Mesenchymal stem cell (in vitro differentiated cells and primary cell): ENCODE measurements around the gene GALNT18.

Source experiments
- DNase-seq: peaks from one replicate; pipeline ENCODE4 v3.0.0-alpha.2; 2013
- H2AFZ ChIP-seq: one replicate; pipeline ENCODE4 v1.6.1; 2013; ENCODE audit warnings: low read depth, mild to moderate bottlenecking, control low read depth, inconsistent platforms, low read length, moderate library complexity
- H2AK5ac ChIP-seq: 2 replicates; pipeline ENCODE4 v1.6.1; 2013; ENCODE audit warnings: low read length, moderate library complexity, mild to moderate bottlenecking, inconsistent platforms; ENCODE audit not compliant: severe bottlenecking
- H2BK120ac ChIP-seq: one replicate; pipeline ENCODE4 v1.6.1; 2013; ENCODE audit warnings: low read depth, mild to moderate bottlenecking, inconsistent platforms, low read length, moderate library complexity
- H2BK12ac ChIP-seq, 2 experiments: one replicate each; pipeline ENCODE4 v1.6.1; 2013; ENCODE audit warnings: inconsistent platforms in 2 of 2, low read length in 2 of 2, mild to moderate bottlenecking in 2 of 2, moderate library complexity in 2 of 2, control low read depth in 1 of 2
- H2BK15ac ChIP-seq: one replicate; pipeline ENCODE4 v1.6.1; 2013; ENCODE audit warnings: mild to moderate bottlenecking, low read depth, inconsistent platforms; ENCODE audit not compliant: poor library complexity, severe bottlenecking
- H2BK5ac ChIP-seq: 2 replicates; pipeline ENCODE4 v1.6.1; 2013; ENCODE audit warnings: low read depth, mild to moderate bottlenecking, low read length, control low read depth, inconsistent platforms; ENCODE audit not compliant: poor library complexity, severe bottlenecking
- H3K14ac ChIP-seq, 2 experiments: one replicate each; pipeline ENCODE4 v1.6.1; 2013; ENCODE audit warnings: inconsistent platforms in 2 of 2, low read length in 2 of 2, control low read depth in 1 of 2, mild to moderate bottlenecking in 1 of 2, moderate library complexity in 1 of 2
- H3K18ac ChIP-seq, 2 experiments: one replicate each; pipeline ENCODE4 v1.6.1; 2013; ENCODE audit warnings: inconsistent platforms in 2 of 2, low read length in 2 of 2, control low read depth in 1 of 2, low read depth in 1 of 2, mild to moderate bottlenecking in 1 of 2
- H3K23ac ChIP-seq, 2 experiments: one replicate each; pipeline ENCODE4 v1.6.1; 2013; ENCODE audit warnings: inconsistent platforms in 2 of 2, low read length in 2 of 2, mild to moderate bottlenecking in 2 of 2, moderate library complexity in 2 of 2, control low read depth in 1 of 2
- H3K27ac ChIP-seq: 2 replicates; pipeline ENCODE4 v1.5.1; 2013; ENCODE audit warnings: mild to moderate bottlenecking, moderate library complexity, low read length, control low read depth, inconsistent platforms; ENCODE audit not compliant: poor library complexity, severe bottlenecking
- H3K27me3 ChIP-seq, 2 experiments: 2 replicates each; pipeline versions ENCODE4 v1.6.1 to v1.7.0; 2013; ENCODE audit warnings: low read length in 2 of 2, mild to moderate bottlenecking in 2 of 2, moderate library complexity in 2 of 2, control low read depth in 1 of 2, inconsistent platforms in 1 of 2; ENCODE audit not compliant: control insufficient read depth in 1 of 2, insufficient read depth in 1 of 2
- H3K36me3 ChIP-seq, 2 experiments: 2 replicates each; pipeline versions ENCODE4 v1.6.1 to v1.7.0; 2013; ENCODE audit warnings: low read length in 2 of 2, control low read depth in 1 of 2, inconsistent platforms in 1 of 2, low read depth in 1 of 2, mild to moderate bottlenecking in 1 of 2; ENCODE audit not compliant: insufficient read depth in 2 of 2, control insufficient read depth in 1 of 2
- H3K4ac ChIP-seq, 2 experiments: one replicate each; pipeline ENCODE4 v1.6.1; 2013; ENCODE audit warnings: inconsistent platforms in 2 of 2, low read length in 2 of 2, mild to moderate bottlenecking in 2 of 2, moderate library complexity in 2 of 2, control low read depth in 1 of 2, low read depth in 1 of 2
- H3K4me1 ChIP-seq: 2 replicates; pipeline ENCODE4 v1.6.1; 2013; ENCODE audit warnings: low read depth, low read length, control low read depth; ENCODE audit not compliant: control insufficient read depth, insufficient read depth
- H3K4me2 ChIP-seq: 2 replicates; pipeline ENCODE4 v1.6.1; 2013; ENCODE audit warnings: low read length, mild to moderate bottlenecking, inconsistent platforms; ENCODE audit not compliant: poor library complexity, severe bottlenecking
- H3K4me3 ChIP-seq, 2 experiments: 2 replicates each; pipeline versions ENCODE4 v1.5.1 to v1.7.0; 2013; ENCODE audit warnings: low read length in 2 of 2, mild to moderate bottlenecking in 2 of 2, control low read depth in 1 of 2, low read depth in 1 of 2; ENCODE audit not compliant: insufficient read depth in 1 of 2
- H3K79me1 ChIP-seq: replicated peaks from 2 replicates; pipeline ENCODE4 v1.6.1; 2013; ENCODE audit warnings: mild to moderate bottlenecking, control low read depth, low read length, inconsistent platforms; ENCODE audit not compliant: poor library complexity, severe bottlenecking
- H3K9ac ChIP-seq: 2 replicates; pipeline ENCODE4 v1.7.0; 2013; ENCODE audit warnings: mild to moderate bottlenecking, low read length, moderate library complexity
- H3K9me3 ChIP-seq: 2 replicates; pipeline ENCODE4 v1.7.0; 2013; ENCODE audit warnings: mild to moderate bottlenecking, low read length; ENCODE audit not compliant: control insufficient read depth
- H4K8ac ChIP-seq: one replicate; pipeline ENCODE4 v1.6.1; 2013; ENCODE audit warnings: inconsistent platforms, mild to moderate bottlenecking, low read length, moderate library complexity
- H4K91ac ChIP-seq: one replicate; pipeline ENCODE4 v1.6.1; 2013; ENCODE audit warnings: mild to moderate bottlenecking, low read length, inconsistent platforms
- WGBS: methylation state at CpG from one replicate; pipeline ENCODE4 v1.1.7; 2013; ENCODE audit warnings: mixed read lengths; 5-methylcytosine and 5-hydroxymethylcytosine counted together

GALNT18 gene

DNA sequence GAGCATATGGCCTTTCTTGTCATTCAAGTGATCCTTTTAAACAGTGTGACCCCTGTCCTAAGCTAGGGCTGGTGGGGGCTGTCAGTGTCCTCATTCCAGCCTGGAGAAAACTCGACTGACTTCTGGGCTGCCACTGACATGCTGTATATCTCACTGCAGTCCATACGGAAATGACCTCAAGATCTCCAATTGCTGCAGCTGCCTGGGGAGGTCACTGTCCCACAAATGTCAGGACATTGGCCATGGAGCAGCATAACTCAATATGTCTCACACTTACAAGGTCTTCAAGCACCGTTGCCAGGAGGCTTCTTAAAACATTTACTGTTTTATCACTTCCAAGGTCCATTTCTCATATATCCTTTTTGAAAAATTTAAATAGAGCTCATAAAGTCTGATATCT, 240.9 kb downstream of the GALNT18 start:
- Histone ChIP-seq H2AFZ (no peak overlapping the region), H3K4me3 (no peak overlapping the region), H4K91ac (no peak overlapping the region), H3K27ac (no peak overlapping the region), H2BK12ac (no peak overlapping the region), H3K4me1 (peaks cover 3% of the 10 kb centered on the region), H2BK120ac (no peak overlapping the region), H3K9ac (no peak overlapping the region), H3K23ac (no peak overlapping the region), H2BK5ac (no peak overlapping the region), H3K27me3 (peaks cover 10 to 39% of the 10 kb centered on the region in 2 experiments), H3K4ac (no peak overlapping the region), H3K36me3 (no peaks in the 10 kb centered on the region), H3K14ac (no peak overlapping the region), H3K79me1 (no peaks in the 10 kb centered on the region), H4K8ac (no peak overlapping the region), H2AK5ac (no peak overlapping the region), H2BK15ac (no peak overlapping the region), H3K4me2 (no peak overlapping the region), H3K18ac (no peak overlapping the region), H3K9me3 (no peaks in the 10 kb centered on the region)
- WGBS, result 48% methylated on average over 3 of the region's 3 CpGs
- DNase-seq, result no peak

DNA sequence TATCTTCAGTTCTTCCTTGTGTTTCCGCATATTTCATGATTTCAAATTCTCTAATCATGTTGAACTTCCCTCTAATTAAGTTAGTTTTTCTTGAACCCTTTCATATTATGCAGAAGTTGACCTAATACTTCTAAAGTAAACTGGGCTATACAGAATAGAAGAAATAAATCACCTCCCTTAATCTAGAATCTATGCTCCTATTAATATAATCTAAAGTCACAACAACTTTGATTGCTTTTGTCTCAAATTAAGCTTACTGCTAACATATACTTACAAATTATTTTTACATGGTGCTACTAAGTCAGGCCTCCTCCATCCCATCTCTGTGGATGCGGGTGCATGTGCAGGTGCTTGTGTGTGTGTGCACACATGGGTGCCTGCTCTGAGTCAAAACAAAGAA, 241.5 kb downstream of the GALNT18 start:
- H2BK12ac ChIP-seq, result no peak overlapping the region
- no peak overlapping the region for H2BK15ac ChIP-seq
- H3K18ac ChIP-seq, result no peak overlapping the region
- H3K14ac ChIP-seq, result no peak overlapping the region
- H4K91ac ChIP-seq, result no peak overlapping the region
- no peak for DNase-seq
- H3K4me2 ChIP-seq, result no peak overlapping the region
- no peak overlapping the region for H3K23ac ChIP-seq
- no peak overlapping the region for H3K4ac ChIP-seq
- H3K9ac ChIP-seq, result no peak overlapping the region
- no peak overlapping the region for H2AK5ac ChIP-seq
- peaks cover 10 to 39% of the 10 kb centered on the region in 2 experiments for H3K27me3 ChIP-seq
- H3K9me3 ChIP-seq, result no peaks in the 10 kb centered on the region
- H3K79me1 ChIP-seq, result no peaks in the 10 kb centered on the region
- H2BK120ac ChIP-seq, result no peak overlapping the region
- H3K4me3 ChIP-seq, result no peak overlapping the region
- H3K36me3 ChIP-seq, result no peaks in the 10 kb centered on the region
- H2AFZ ChIP-seq, result no peak overlapping the region
- peaks cover 3% of the 10 kb centered on the region for H3K4me1 ChIP-seq
- no peak overlapping the region for H2BK5ac ChIP-seq
- 100% methylated on average over 1 of the region's 2 CpGs for WGBS
- H3K27ac ChIP-seq, result no peak overlapping the region
- H4K8ac ChIP-seq, result no peak overlapping the region

GRCh38 chr11:11379661-11380060, 242.1 kb downstream of the GALNT18 start:
- H3K4me2 ChIP-seq, result no peak overlapping the region
- H3K14ac ChIP-seq, result no peak overlapping the region
- H2AFZ ChIP-seq, result no peak overlapping the region
- no peak overlapping the region for H3K23ac ChIP-seq
- H3K79me1 ChIP-seq, result no peaks in the 10 kb centered on the region
- no peak overlapping the region for H2BK120ac ChIP-seq
- WGBS, result 100% methylated on average over 2 of the region's 3 CpGs
- H3K9me3 ChIP-seq, result no peaks in the 10 kb centered on the region
- no peak overlapping the region for H2BK15ac ChIP-seq
- no peak overlapping the region for H4K8ac ChIP-seq
- H3K4me3 ChIP-seq, result no peak overlapping the region
- H2BK5ac ChIP-seq, result no peak overlapping the region
- H3K27me3 ChIP-seq, result peaks cover 10 to 39% of the 10 kb centered on the region in 2 experiments
- H3K4me1 ChIP-seq, result peaks cover 3% of the 10 kb centered on the region
- no peaks in the 10 kb centered on the region for H3K36me3 ChIP-seq
- DNase-seq, result no peak
- no peak overlapping the region for H3K27ac ChIP-seq
- no peak overlapping the region for H4K91ac ChIP-seq
- no peak overlapping the region for H3K4ac ChIP-seq
- H2BK12ac ChIP-seq, result no peak overlapping the region
- no peak overlapping the region for H3K18ac ChIP-seq
- H2AK5ac ChIP-seq, result no peak overlapping the region
- no peak overlapping the region for H3K9ac ChIP-seq

- Histone ChIP-seq H3K27ac (no peak overlapping the region), H3K4ac (no peak overlapping the region), H2AK5ac (no peak overlapping the region), H3K79me1 (no peaks in the 10 kb centered on the region), H2BK5ac (no peak overlapping the region), H4K8ac (no peak overlapping the region), H3K4me2 (no peak overlapping the region), H3K9ac (no peak overlapping the region), H3K4me1 (peaks cover 3% of the 10 kb centered on the region), H3K27me3 (peaks cover 14 to 49% of the 10 kb centered on the region in 2 experiments), H4K91ac (no peak overlapping the region), H3K23ac (no peak overlapping the region), H3K4me3 (no peak overlapping the region), H2BK12ac (no peak overlapping the region), H3K36me3 (no peaks in the 10 kb centered on the region), H3K14ac (peak overlapping the region in 1 of 2 experiments; percentile 44), H3K9me3 (no peaks in the 10 kb centered on the region), H2BK15ac (no peak overlapping the region), H2BK120ac (no peak overlapping the region), H2AFZ (no peak overlapping the region), H3K18ac (no peak overlapping the region)
- WGBS, result 79% methylated on average over 8 of the region's 8 CpGs
- no peak for DNase-seq
Observed at GRCh38 chr11:11378184-11378940, 243.4 kb downstream of the GALNT18 start.
